ENCODE data around the gene DLL4.

Gene DLL4

GRCh38 chr15:40901053-40901443 lies 28.1 kb upstream of the DLL4 start:
- no peak for TF ChIP-seq CTCF (conservative IDR thresholded peaks at IDR 0.05)

GRCh38 chr15:40902605-40903561 lies 26.3 kb upstream of the DLL4 start:
- H3K27ac ChIP-seq: no peak overlapping the region; the same call in 1 of the 2 replicates
- no peak for TF ChIP-seq CTCF (conservative IDR thresholded peaks at IDR 0.05)

More at GRCh38 chr15:40901053-40901443, 28.1 kb upstream of the DLL4 start:
- no peak overlapping the region for H3K27ac ChIP-seq

GRCh38 chr15:40904552-40905201 lies 24.5 kb upstream of the DLL4 start:
- H3K27ac ChIP-seq: no peak overlapping the region
- no peak for TF ChIP-seq CTCF (conservative IDR thresholded peaks at IDR 0.05)

- peak; percentile 90 for TF ChIP-seq CTCF (conservative IDR thresholded peaks at IDR 0.05)
- H3K27ac ChIP-seq: peak overlapping the region; percentile 76
Observed at GRCh38 chr15:40906091-40906990, 22.8 kb upstream of the DLL4 start.

GRCh38 chr15:40906991-40907802 lies 21.9 kb upstream of the DLL4 start:
- H3K27ac ChIP-seq: peak overlapping the region; percentile 76
- no peak for TF ChIP-seq CTCF (conservative IDR thresholded peaks at IDR 0.05)

- TF ChIP-seq CTCF (conservative IDR thresholded peaks at IDR 0.05): no peak
- peak overlapping the region; percentile 76; the same call in 1 of the 2 replicates for H3K27ac ChIP-seq
Observed at GRCh38 chr15:40908095-40908494, 21.0 kb upstream of the DLL4 start.

Measured in VCaP (cell line).